HT-29 (cell line): ENCODE data around the gene CDH12. TPM values are rescaled to one million over a fixed set of nuclear protein-coding genes. Genes with fewer than 3 reads are reported as not detected.
"Not testable (repeated sequence)": the region's sequence is repeated elsewhere in the genome, so short reads cannot be mapped to it uniquely, and the experiment has no call there.

Experiments
- DNase-seq: peaks from one replicate; pipeline ENCODE4 v3.0.0-alpha.2; 2015; ENCODE audit warnings: low spot score
- total RNA-seq: library from RNA; depleted of rRNA; stranded (reverse); fragments of >200 nt; shearing (Covaris generic); gene quantifications from 2 replicates; pipeline ENCODE4 v1.2.3, GENCODE V29; 2014

Gene CDH12
- total RNA-seq, 1 experiment from 2014 or later, result not detected

- DNase-seq, result not testable (repeated sequence)
Observed at GRCh38 chr5:22164910-22165748, 688.0 kb downstream of the CDH12 start.

GRCh38 chr5:22156953-22157352, 696.2 kb downstream of the CDH12 start:
- DNase-seq, result not testable (repeated sequence)

DNA sequence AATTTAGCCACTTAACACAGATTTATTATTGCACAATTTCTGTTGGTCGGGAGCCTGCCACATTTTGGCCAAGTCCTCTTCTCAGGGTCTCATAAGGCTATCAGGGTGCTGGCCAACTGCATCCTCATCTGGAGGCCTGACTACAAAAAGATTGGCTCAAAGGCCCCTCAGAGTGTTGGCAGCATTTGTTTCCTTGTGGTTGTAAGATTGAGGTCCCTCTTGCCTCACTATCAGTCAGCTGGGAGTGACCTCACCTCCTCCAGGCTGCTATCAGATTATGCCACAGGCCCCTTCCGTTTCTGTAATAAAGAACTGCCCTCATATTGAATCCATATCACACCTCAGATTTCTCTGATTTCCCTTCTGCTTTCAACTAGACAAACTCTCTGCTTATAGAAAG, 698.4 kb downstream of the CDH12 start:
- DNase-seq, result not testable (repeated sequence)

DNA sequence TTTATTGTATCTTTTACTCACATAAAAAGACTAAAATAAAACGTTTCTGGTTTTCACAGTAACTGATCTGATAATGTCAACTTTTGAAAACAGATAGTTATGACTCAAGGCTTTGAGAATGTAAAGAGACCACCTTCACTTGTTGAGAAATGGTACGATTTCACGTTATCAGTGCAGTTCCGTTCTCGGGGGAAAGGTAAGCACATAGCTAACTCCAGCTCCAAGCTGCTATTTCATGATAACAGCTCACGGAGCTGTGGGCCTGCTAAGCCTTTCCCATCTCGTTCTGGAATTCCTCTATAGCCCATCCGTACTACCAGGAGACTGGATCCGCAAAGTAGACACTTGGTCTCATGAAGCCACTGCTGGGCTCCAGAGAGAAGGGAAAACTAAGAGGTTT, 701.3 kb downstream of the CDH12 start:
- not testable (repeated sequence) for DNase-seq

GRCh38 chr5:22140418-22140817, 712.7 kb downstream of the CDH12 start:
- not testable (repeated sequence) for DNase-seq

DNA sequence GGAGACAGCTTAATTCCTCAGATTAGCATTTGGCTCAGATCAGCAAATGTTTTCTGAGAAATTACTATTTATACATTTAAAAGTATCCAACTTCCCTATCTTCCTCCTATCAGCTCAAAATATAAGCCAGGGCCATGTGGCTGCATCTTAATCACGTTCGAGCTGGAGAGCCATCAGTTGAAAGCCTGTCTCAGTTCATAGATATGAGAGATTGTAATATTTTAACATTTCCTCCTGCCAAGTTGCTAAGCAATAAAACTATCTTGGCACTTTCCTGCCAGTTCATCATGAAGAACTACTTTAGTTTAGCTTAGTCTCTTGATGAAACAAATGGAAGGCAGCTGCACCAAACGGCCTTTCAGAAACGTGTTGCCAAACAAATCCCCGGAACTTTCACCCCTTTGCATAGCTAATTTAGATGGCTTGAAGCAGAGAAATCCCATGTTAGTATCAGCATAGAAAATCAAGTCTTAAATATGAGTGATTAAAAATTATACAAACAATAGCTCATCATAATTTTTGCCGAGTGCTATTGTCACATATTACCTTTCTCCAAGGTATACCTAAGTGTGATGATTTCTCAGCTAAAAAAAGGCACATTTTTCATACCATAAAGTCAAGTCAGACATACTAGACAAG, 713.4 kb downstream of the CDH12 start:
- DNase-seq, result not testable (repeated sequence)

DNA sequence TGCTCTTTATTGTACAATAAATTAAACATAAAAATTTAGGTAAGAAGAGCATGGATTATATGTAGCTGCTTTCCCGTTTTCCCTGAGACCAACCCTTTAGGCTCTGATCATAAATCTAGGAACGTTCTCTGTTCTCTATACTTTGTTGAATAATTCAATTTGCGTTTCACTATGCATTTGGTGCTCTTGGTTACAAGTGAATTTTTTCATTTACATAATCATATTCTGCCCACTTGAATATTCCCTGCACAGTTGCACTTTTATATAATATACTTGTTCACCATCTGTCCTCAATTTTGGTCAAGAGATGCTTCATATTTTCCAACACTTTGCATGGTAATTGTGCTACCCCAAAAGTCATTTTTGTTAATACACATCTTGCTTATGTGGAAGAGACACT, 741.8 kb downstream of the CDH12 start:
- DNase-seq, result no peak

DNA sequence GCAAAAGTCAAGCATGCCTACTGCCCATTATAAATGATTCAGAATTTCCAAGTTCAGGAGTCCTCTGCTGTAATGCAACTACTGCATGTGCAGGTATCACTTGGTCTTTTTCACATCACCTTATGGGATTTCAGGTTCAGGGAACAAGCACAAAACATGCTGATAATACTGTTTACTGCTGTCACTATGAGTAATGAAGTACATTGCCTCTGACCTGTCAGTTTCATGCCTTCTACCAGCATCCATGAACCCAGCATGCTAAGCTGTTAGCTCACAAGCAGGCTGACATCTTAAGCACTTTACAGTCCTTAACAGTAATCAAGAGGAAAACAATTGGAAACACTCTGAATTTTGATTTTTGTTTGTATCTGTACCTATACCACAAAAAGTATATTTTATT, 743.8 kb downstream of the CDH12 start:
- DNase-seq, result no peak

DNA sequence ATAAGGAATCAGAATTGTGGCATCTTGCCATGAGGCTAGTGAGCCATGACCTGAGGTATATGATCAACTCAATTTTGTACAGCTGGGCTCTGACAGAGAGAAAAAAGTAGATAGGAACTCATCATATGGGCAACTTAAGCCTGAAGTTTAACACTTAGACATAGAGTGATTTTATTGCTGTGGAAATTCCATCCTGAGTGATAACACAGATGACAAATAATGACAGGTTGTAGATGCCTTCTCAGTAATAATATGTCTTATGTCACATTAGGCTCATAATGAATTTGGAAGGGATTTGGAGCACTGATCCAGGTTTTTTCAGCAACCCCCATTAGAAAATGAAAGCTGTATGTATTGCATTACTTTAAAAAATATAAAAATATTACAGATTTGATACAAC, 744.6 kb downstream of the CDH12 start:
- no peak for DNase-seq

DNA sequence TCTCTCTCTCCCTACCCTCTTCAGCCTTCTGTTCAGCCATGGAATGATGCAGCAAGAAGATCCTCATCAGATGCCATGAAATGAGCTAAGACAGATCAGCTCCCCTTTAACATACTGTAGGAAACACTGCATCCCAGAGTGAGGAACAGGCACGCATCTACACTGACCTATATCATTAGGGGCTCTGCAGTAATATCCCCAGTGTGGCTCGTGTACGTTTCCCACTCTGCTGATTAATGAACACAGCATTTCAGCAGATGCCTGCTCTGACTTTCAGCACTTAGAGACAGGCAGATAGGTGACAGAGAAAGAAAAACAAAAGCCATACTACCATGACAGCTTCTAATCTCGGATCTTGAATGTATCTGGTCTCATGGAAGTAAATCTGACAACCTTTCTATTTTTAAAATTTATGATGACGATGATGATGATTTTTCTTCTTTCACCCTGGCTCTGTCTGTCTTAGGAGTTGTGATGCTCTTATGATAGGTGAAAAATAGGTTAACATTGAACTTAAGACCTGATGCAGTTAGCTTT, 750.3 kb downstream of the CDH12 start:
- DNase-seq, result no peak

DNA sequence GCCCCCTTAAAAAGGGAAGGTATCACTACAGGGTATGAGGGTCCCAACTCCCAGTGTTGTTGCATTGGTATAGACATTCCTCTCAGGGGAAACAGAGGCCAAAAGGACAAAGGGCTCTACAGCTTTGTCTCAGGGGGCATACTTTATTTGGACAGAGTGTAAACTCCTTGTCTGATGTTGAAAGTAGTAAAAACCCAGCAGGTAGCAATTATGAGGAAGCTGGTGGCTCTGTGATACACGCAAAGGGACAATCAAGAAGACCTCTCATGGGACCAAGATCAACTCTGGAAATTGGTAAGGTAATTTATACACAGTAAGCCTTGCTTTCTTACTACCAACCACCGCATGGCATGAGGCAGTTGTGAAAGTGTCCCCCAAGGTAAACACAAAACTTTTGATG, 764.6 kb downstream of the CDH12 start:
- no peak for DNase-seq

DNA sequence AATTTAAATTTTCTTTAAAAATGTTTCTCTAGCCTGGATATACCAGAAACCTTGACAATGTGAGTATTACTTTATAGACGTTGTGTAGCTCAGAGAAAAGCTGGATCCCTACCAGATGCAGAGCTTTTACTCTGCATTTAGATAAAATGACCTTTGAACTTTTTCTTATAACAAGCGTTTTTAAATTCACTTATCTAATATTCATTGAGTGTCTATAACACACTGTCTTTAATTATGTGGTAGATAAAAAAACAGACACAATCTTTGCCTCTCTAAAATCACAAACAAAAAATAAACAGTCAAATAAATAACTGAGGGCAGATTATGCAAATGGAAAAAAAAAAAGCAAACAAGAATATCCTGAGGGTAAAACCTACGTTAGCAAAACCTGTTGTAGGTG, 773.6 kb downstream of the CDH12 start:
- no peak for DNase-seq

- DNase-seq, result no peak
Observed at GRCh38 chr5:22079002-22079401, 774.1 kb downstream of the CDH12 start.

- DNase-seq, result no peak
Observed at GRCh38 chr5:22076586-22076985, 776.6 kb downstream of the CDH12 start.

- no peak for DNase-seq
Observed at GRCh38 chr5:22070186-22070728, 782.9 kb downstream of the CDH12 start.

DNA sequence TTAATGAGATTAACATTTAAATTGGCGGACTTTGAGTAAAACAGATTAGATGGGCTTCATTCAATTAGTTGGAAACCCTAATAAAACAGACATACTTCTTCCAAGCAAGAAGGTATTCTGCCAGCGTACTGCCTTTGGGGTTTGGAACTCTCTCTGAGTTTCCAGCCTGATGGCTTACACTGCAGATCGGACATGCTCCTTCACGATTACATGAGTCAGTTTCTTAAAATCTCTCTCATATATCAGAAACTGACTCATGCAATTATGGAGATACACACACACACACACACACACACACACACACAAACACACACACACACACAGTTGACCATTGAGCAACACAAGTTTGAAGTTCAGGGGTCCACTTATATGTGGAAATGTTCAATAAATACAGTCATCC, 789.4 kb downstream of the CDH12 start:
- no peak for DNase-seq

GRCh38 chr5:22058620-22059019, 794.5 kb downstream of the CDH12 start:
- no peak for DNase-seq

DNA sequence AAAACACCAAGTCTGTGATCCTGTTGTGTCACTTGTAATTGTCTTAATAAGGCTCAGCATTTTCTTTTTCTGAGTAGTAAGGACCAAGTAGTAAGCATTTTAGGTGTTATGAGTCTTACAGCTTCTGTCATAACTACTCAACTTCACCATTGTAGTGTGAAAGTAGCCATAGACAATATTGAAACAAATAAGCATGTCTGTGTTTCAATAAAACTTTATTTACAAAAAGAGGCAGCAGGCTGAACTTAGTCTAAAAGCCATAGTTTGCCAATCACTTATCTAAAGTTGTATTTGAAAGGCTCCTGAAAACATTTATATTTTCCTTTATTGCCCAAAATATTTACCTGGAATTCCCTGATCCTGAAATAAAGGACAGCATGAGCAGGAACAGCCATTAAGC, 796.1 kb downstream of the CDH12 start:
- DNase-seq, result no peak

DNA sequence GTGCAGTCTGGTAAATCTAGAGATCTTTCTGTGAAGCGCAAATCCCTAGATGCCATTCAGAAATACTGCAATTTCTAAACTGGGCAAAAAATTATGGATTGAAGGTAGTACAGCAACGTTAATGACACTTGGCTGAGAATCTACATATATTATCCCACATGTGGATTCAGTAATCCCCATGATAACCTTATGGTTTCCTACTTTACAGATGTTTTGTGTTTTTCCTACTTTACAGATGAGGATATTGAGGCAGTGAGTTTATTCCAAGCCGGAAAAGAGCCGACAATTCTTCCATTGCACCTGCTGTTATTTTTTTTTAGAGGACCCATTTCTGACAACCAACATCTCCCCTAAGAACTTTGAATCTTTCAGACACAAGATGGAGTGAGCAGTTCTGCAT, 796.5 kb downstream of the CDH12 start:
- no peak for DNase-seq

GRCh38 chr5:22053195-22053594, 799.9 kb downstream of the CDH12 start:
- DNase-seq, result no peak

GRCh38 chr5:22051881-22052280, 801.3 kb downstream of the CDH12 start:
- DNase-seq, result no peak

- DNase-seq, result no peak
Observed at GRCh38 chr5:22050931-22051330, 802.2 kb downstream of the CDH12 start.

DNA sequence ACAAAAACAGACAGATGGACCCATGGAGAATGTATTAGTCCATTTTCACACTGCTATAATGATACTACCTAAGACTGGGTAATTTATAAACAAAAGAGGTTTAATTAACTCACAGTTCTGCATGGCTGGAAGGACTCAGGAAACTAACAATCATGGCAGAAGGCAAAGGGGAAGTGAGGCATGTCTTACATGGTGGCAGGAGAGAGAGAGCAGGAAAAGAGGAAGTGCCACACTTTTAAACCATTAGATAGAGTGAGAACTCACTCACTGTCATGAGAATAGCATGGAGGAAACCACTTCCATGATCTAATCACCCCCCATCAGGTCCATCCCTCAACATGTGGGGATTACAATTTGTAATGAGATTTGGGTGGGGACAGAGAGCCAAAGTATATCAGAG, 808.9 kb downstream of the CDH12 start:
- DNase-seq, result no peak
